Neural progenitor cell (in vitro differentiated cells): ENCODE data around the gene TRAK1.

Experiments
- CTCF ChIP-seq: fragments of 200-600 bp; sonication (generic); IDR thresholded peaks from 2 replicates; pipeline ENCODE4 v1.5.1; 2017; ENCODE audit warnings: antibody characterized with exemption, mild to moderate bottlenecking
- EZH2 ChIP-seq: fragments of 200-600 bp; sonication (generic); IDR thresholded peaks from 2 replicates; pipeline ENCODE4 v1.6.1; 2017; ENCODE audit warnings: antibody characterized with exemption, mild to moderate bottlenecking, moderate library complexity

- TF ChIP-seq EZH2 = no peak
- TF ChIP-seq CTCF = no peak
These were observed 75.1 kb downstream of the TRAK1 start for GRCh38 chr3:42166214-42166613.
